GM12872 (cell line): Measurements from ENCODE around the gene MAGEB1.

ENCODE experiments used
- TF ChIP-seq, protein P1 (sequence below): IDR thresholded peaks from 3 replicates; pipeline ENCODE4 v1.5.1; 2011; ENCODE audit warnings: low read depth, mild to moderate bottlenecking, low read length, moderate library complexity; ENCODE audit not compliant: insufficient read depth

MAGEB1 gene, protein sequence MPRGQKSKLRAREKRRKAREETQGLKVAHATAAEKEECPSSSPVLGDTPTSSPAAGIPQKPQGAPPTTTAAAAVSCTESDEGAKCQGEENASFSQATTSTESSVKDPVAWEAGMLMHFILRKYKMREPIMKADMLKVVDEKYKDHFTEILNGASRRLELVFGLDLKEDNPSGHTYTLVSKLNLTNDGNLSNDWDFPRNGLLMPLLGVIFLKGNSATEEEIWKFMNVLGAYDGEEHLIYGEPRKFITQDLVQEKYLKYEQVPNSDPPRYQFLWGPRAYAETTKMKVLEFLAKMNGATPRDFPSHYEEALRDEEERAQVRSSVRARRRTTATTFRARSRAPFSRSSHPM

GRCh38 chrX:30246769-30247489 is at the start of gene MAGEB1:
MAGEB1 (plus strand) TSS chrX:30247146; CDS start chrX:30250494, 3,348 bp downstream.
- TF ChIP-seq, protein P1, sequence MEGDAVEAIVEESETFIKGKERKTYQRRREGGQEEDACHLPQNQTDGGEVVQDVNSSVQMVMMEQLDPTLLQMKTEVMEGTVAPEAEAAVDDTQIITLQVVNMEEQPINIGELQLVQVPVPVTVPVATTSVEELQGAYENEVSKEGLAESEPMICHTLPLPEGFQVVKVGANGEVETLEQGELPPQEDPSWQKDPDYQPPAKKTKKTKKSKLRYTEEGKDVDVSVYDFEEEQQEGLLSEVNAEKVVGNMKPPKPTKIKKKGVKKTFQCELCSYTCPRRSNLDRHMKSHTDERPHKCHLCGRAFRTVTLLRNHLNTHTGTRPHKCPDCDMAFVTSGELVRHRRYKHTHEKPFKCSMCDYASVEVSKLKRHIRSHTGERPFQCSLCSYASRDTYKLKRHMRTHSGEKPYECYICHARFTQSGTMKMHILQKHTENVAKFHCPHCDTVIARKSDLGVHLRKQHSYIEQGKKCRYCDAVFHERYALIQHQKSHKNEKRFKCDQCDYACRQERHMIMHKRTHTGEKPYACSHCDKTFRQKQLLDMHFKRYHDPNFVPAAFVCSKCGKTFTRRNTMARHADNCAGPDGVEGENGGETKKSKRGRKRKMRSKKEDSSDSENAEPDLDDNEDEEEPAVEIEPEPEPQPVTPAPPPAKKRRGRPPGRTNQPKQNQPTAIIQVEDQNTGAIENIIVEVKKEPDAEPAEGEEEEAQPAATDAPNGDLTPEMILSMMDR: peak; percentile 6; the same call in 1 of the 3 replicates

DNA sequence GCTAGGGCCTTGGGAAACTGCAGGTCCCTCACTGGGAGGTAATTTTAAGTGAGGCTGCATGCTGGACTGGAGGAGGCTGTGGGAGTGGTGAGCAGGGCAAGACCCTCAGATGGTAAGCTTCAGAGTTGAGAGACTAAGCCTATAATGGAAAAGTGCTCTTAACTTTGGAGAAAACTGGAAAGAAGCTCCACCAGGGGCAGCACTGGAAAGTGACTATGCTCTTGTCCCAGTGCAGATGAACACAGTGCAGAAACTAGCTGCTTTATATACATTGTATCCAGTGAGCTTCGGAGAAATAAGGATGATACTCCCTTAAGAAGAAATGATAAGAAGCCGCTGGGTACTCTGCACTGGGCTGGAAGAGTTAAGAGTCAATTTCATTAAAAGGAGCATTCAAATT is 34.8 kb upstream of the MAGEB1 start:
- TF ChIP-seq, protein P1: no peak

DNA sequence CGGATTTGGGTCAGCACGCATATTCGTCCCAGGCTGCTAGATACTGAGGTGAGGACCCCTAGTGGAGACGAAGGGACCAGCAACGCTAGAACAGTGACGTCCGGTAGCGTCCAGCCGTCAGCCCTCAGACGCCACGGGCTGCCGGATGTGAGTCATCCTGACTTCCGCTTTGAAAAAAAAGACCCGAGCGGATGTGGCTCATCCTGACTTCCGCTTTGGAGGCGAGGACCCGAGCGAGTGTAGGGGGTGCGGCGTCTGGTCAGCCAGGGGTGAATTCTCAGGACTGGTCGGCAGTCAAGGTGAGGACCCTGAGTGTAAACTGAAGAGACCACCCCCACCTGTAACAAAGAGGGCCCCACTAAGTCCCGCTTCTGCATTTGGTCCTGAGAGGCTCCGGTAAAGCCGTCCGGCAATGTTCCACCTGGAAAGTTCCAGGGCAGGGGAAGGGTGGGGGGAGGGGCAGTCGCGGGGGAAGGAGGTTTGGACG is 31.5 kb upstream of the MAGEB1 start, which contains the start of gene MAGEB2:
MAGEB2 (plus strand) TSS at position 207 of the 487 bp plus-strand sequence. CDS start 3,018 bp downstream, outside the sequence.
- TF ChIP-seq, protein P1: peak; percentile 15; the same call in 1 of the 3 replicates

GRCh38 chrX:30217465-30217864 is 29.5 kb upstream of the MAGEB1 start:
- TF ChIP-seq, protein P1: no peak

GRCh38 chrX:30219372-30219771 is 27.6 kb upstream of the MAGEB1 start:
- TF ChIP-seq, protein P1: no peak

DNA sequence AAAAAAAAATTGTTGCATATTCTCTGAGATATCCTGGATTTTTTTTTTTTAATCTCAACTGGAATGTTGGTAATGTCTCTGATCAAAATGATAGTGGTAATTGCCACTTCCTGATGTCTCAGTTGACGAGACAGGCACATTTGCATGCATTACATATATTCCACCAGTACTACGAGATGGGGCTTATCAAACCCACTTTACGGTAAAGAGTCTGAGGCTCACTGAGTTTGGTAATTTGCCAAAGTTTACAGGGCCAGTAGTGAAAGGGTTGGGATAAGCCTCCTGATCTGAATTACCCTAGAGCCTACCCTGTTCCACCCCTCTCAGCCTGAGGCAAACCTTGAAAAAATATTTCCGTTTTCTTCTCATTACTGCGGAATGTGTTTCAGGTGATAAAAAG is 26.3 kb upstream of the MAGEB1 start:
- TF ChIP-seq, protein P1: no peak

DNA sequence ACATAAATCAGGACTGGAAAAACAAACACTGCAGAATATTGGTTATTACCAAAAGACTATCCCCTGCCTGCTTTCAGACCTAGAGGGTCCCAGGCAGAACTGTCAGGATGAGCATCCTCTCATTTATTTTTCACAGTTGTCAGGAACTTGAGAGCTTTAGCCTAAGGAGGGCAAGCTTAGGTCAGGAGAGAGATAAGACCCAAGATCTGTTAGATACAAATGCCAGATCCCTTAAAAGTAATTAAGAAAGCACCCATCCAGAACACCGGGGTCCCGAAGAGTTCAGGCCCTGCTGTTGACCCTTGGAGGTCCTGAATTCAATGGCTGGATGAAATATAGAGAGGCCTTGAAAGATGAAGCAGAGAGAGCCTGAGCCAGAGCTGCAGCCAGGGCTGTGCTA is 22.4 kb upstream of the MAGEB1 start:
- TF ChIP-seq, protein P1: no peak
